Keratinocyte (primary cell): Measurements from ENCODE around the gene SCCPDH.

ENCODE experiments used
- EZH2 ChIP-seq: IDR thresholded peaks from one replicate; pipeline ENCODE4 v1.6.1; 2012; ENCODE audit warnings: inconsistent platforms, mild to moderate bottlenecking, low read length, moderate library complexity
- TF ChIP-seq, protein P1 (sequence below), 3 experiments: IDR thresholded peaks in 1 of 3; conservative IDR thresholded peaks in 1 of 3; optimal IDR thresholded peaks in 1 of 3; 2 replicates in 2 of 3; 3 replicates in 1 of 3; pipeline versions ENCODE3 to v1.5.1; 2011; ENCODE audit warnings: low read length in 3 of 3, mild to moderate bottlenecking in 3 of 3, moderate library complexity in 2 of 3, control low read depth in 1 of 3, inconsistent platforms in 1 of 3; ENCODE audit not compliant: insufficient read depth in 2 of 3; ENCODE audit errors: extremely low read depth in 1 of 3

DNA sequence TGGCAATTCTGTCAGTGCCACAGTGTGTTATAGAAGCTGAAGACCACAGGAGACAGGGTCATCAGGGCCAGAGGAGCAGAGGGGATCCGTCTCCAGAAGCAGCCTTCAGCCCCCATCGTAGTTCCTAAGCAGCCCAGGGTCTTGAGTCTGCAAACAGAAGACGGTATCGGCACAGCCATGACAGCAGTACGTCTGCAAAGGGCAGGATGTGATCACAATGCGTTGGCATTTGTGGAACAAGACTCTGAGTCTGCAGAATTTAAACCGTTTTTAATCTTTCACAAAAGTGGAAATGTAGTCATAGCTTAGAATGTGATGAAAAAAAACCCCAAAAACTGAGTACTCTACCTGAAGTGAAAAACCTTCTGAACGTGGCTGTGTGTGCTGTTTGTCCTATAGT, 44.0 kb upstream of the SCCPDH start:
- TF ChIP-seq, protein P1, sequence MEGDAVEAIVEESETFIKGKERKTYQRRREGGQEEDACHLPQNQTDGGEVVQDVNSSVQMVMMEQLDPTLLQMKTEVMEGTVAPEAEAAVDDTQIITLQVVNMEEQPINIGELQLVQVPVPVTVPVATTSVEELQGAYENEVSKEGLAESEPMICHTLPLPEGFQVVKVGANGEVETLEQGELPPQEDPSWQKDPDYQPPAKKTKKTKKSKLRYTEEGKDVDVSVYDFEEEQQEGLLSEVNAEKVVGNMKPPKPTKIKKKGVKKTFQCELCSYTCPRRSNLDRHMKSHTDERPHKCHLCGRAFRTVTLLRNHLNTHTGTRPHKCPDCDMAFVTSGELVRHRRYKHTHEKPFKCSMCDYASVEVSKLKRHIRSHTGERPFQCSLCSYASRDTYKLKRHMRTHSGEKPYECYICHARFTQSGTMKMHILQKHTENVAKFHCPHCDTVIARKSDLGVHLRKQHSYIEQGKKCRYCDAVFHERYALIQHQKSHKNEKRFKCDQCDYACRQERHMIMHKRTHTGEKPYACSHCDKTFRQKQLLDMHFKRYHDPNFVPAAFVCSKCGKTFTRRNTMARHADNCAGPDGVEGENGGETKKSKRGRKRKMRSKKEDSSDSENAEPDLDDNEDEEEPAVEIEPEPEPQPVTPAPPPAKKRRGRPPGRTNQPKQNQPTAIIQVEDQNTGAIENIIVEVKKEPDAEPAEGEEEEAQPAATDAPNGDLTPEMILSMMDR (optimal IDR thresholded peaks at IDR 0.05 in 1 of 3, IDR thresholded peaks at IDR 0.05 in 1 of 3, conservative IDR thresholded peaks at IDR 0.05 in 1 of 3; ENCODE audit: extremely low read depth in 1 of 3, insufficient read depth in 2 of 3, low read length in 3 of 3), result no peak
- TF ChIP-seq EZH2, result no peak
